GM12878 (cell line): ENCODE results near the gene SNAPC2. TPM values are rescaled to one million over a fixed set of nuclear protein-coding genes. Genes with fewer than 3 reads are reported as not detected.

Experiments used
- BACH1 ChIP-seq: fragments of 450-650 bp; IDR thresholded peaks from 2 replicates; pipeline ENCODE4 v1.6.1; 2017; ENCODE audit warnings: mild to moderate bottlenecking, borderline replicate concordance
- CBX5 ChIP-seq: sonication (generic); IDR thresholded peaks from 2 replicates; pipeline ENCODE4 v1.6.1; 2016; ENCODE audit warnings: low read depth, moderate library complexity, mild to moderate bottlenecking, inconsistent platforms
- CHD2 ChIP-seq: IDR thresholded peaks from 2 replicates; pipeline ENCODE4 v1.6.1; 2011; ENCODE audit warnings: low read depth, low read length, improper control_type of control experiment, borderline replicate concordance
- HDAC6 ChIP-seq: fragments of 200-600 bp; sonication (generic); IDR thresholded peaks from one replicate; pipeline ENCODE4 v1.8.0; 2017; ENCODE audit warnings: antibody characterized with exemption; ENCODE audit not compliant: unreplicated experiment
- JUND ChIP-seq: IDR thresholded peaks from 2 replicates; pipeline ENCODE4 v1.6.1; 2012; ENCODE audit warnings: low read depth, mild to moderate bottlenecking, low read length, improper control_type of control experiment, moderate library complexity
- KAT2A ChIP-seq: conservative IDR thresholded peaks from 2 replicates; pipeline ENCODE4 v1.6.1; 2011; ENCODE audit warnings: low read depth, low read length; ENCODE audit not compliant: control insufficient read depth
- LARP7 ChIP-seq: fragments of 450-650 bp; IDR thresholded peaks from 2 replicates; pipeline ENCODE4 v1.6.1; 2017; ENCODE audit warnings: mild to moderate bottlenecking
- NBN ChIP-seq: fragments of 450-650 bp; IDR thresholded peaks from 2 replicates; pipeline ENCODE4 v1.6.1; 2016
- NFIC ChIP-seq: IDR thresholded peaks from 2 replicates; pipeline ENCODE4 v1.6.1; 2012; ENCODE audit warnings: low read depth, mild to moderate bottlenecking, inconsistent platforms, low read length, moderate library complexity
- NFXL1 ChIP-seq: fragments of 450-650 bp; IDR thresholded peaks from 2 replicates; pipeline ENCODE4 v1.6.1; 2017; ENCODE audit warnings: antibody characterized with exemption, mild to moderate bottlenecking, borderline replicate concordance
- NFYB ChIP-seq: IDR thresholded peaks from 2 replicates; pipeline ENCODE4 v1.6.1; 2011; ENCODE audit warnings: low read depth, mild to moderate bottlenecking, low read length, improper control_type of control experiment, moderate library complexity; ENCODE audit not compliant: insufficient read depth
- NRF1 ChIP-seq: conservative IDR thresholded peaks from 2 replicates; pipeline ENCODE4 v1.6.1; 2011; ENCODE audit warnings: mild to moderate bottlenecking, low read depth, low read length, improper control_type of control experiment
- PML ChIP-seq: IDR thresholded peaks from 2 replicates; pipeline ENCODE4 v1.6.1; 2012; ENCODE audit warnings: low read length, inconsistent platforms
- POLR2A ChIP-seq: IDR thresholded peaks from 2 replicates; pipeline ENCODE4 v1.6.1; 2011; ENCODE audit warnings: low read depth, mild to moderate bottlenecking, low read length
- RELA ChIP-seq: fragments of 450-650 bp; IDR thresholded peaks from 2 replicates; pipeline ENCODE4 v1.8.0; 2014; ENCODE audit warnings: borderline replicate concordance; ENCODE audit not compliant: partially characterized antibody
- RFX5 ChIP-seq: IDR thresholded peaks from 2 replicates; pipeline ENCODE4 v1.6.1; 2011; ENCODE audit warnings: low read depth, low read length, improper control_type of control experiment
- SMAD1 ChIP-seq: fragments of 450-650 bp; IDR thresholded peaks from 2 replicates; pipeline ENCODE4 v1.6.1; 2018; ENCODE audit warnings: mild to moderate bottlenecking, low read depth; ENCODE audit not compliant: partially characterized antibody
- SREBF1 ChIP-seq: IDR thresholded peaks from 2 replicates; pipeline ENCODE4 v1.6.1; 2012; ENCODE audit warnings: mild to moderate bottlenecking, low read length
- SUZ12 ChIP-seq: fragments of 200-600 bp; sonication (generic); IDR thresholded peaks from one replicate; pipeline ENCODE4 v1.6.1; 2018; ENCODE audit warnings: antibody characterized with exemption, mild to moderate bottlenecking; ENCODE audit not compliant: unreplicated experiment
- polyA plus RNA-seq, 11 experiments: library from polyadenylated mRNA; depleted of rRNA in 4 of 11; unstranded in 6 of 11; stranded (reverse) in 5 of 11; fragments of >200 nt; fragmentation: Nextera tagmentation in 4 of 11; fragmentation: Illumina TruSeq in 1 of 11; extraction: Ambion mirVana in 4 of 11; extraction: Trizol in 1 of 11; gene quantifications; 1 replicate in 1 of 11; 2 replicates in 10 of 11; pipeline versions ENCODE4 v1.2.1 to v1.2.3, GENCODE V29; 2011 to 2016; ENCODE audit warnings: inconsistent platforms in 2 of 11, missing spikeins in 2 of 11, low read depth in 1 of 11
- total RNA-seq, 4 experiments: library from RNA; depleted of rRNA in 3 of 4; stranded (reverse); fragments of >200 nt in 3 of 4; fragmentation: Illumina TruSeq in 1 of 4; extraction: Trizol in 1 of 4; gene quantifications; 2 replicates each; pipeline versions ENCODE4 v1.2.1 to v1.2.3, GENCODE V29; 2013 to 2021
- TF ChIP-seq, protein P1 (sequence below): fragments of 450-650 bp; IDR thresholded peaks from 2 replicates; pipeline ENCODE4 v1.6.1; 2017; ENCODE audit warnings: mild to moderate bottlenecking
- TF ChIP-seq, protein P2 (sequence below): IDR thresholded peaks from 2 replicates; pipeline ENCODE4 v1.6.1; 2012; ENCODE audit warnings: low read depth, low read length, improper control_type of control experiment
- TF ChIP-seq, protein P3 (sequence below): IDR thresholded peaks from 2 replicates; pipeline ENCODE4 v1.6.1; 2012; ENCODE audit warnings: low read depth, low read length, improper control_type of control experiment
- TF ChIP-seq, protein P4 (sequence below): fragments of 450-650 bp; IDR thresholded peaks from 2 replicates; pipeline ENCODE4 v1.6.1; 2018; ENCODE audit warnings: mild to moderate bottlenecking, low read depth, moderate library complexity; ENCODE audit not compliant: partially characterized antibody
- TF ChIP-seq, protein P5 (sequence below): fragments of 450-650 bp; IDR thresholded peaks from 2 replicates; pipeline ENCODE4 v1.6.1; 2016; ENCODE audit warnings: mild to moderate bottlenecking

Gene SNAPC2
- total and polyA plus RNA-seq, 10 of the 15 experiments (the other 5 are each of a cell fraction or from before 2014, with no cell fraction given), result 0.19 to 20.8 (median 12.6) TPM

DNA sequence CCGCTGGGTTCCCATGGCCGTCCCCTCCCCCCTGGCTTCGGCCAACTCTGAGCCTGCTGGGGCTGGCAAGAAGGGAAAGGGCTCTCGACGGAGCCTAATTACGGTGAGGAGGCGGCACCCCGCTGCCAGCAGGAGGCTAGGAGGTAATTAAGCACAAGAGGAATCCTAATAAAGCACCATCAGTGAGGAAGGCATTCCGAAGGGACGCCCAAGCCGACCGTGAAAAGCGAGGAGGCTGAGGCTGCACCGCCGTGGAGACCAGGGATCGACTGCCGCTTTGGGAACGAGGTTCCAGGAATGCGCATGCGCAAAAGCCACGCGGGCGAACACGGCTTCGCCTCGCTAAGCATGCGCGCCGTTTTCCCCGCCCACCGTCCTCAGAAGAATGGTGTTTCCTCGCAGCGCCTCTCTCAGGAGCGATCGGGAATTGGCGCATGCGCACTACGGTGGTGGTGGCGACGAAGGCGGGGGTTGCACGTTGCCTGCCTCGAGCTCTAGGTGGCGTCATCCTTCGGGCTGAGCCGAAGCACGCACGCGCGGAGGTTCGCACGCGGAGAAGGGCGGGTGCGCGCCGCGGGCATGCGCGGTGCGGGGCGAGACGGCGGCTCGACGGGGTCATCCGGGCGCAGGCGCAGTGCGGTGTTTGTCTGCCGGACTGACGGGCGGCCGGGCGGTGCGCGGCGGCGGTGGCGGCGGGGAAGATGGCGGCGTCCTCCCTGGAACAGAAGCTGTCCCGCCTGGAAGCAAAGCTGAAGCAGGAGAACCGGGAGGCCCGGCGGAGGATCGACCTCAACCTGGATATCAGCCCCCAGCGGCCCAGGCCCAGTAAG lies 16.7 kb upstream of the SNAPC2 start, which contains the start of gene MAP2K7 (continued):
- TF ChIP-seq NFXL1, result no peak
- no peak for TF ChIP-seq RFX5
- TF ChIP-seq SREBF1, result no peak
- TF ChIP-seq, protein P1, sequence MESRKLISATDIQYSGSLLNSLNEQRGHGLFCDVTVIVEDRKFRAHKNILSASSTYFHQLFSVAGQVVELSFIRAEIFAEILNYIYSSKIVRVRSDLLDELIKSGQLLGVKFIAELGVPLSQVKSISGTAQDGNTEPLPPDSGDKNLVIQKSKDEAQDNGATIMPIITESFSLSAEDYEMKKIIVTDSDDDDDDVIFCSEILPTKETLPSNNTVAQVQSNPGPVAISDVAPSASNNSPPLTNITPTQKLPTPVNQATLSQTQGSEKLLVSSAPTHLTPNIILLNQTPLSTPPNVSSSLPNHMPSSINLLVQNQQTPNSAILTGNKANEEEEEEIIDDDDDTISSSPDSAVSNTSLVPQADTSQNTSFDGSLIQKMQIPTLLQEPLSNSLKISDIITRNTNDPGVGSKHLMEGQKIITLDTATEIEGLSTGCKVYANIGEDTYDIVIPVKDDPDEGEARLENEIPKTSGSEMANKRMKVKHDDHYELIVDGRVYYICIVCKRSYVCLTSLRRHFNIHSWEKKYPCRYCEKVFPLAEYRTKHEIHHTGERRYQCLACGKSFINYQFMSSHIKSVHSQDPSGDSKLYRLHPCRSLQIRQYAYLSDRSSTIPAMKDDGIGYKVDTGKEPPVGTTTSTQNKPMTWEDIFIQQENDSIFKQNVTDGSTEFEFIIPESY, result no peak
- TF ChIP-seq RELA, result peak; percentile 61
- TF ChIP-seq LARP7, result no peak; the same call in 1 of the 2 replicates
- TF ChIP-seq, protein P2, sequence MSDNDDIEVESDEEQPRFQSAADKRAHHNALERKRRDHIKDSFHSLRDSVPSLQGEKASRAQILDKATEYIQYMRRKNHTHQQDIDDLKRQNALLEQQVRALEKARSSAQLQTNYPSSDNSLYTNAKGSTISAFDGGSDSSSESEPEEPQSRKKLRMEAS, result peak; percentile 56; the same call in 1 of the 2 replicates
- TF ChIP-seq, protein P3, sequence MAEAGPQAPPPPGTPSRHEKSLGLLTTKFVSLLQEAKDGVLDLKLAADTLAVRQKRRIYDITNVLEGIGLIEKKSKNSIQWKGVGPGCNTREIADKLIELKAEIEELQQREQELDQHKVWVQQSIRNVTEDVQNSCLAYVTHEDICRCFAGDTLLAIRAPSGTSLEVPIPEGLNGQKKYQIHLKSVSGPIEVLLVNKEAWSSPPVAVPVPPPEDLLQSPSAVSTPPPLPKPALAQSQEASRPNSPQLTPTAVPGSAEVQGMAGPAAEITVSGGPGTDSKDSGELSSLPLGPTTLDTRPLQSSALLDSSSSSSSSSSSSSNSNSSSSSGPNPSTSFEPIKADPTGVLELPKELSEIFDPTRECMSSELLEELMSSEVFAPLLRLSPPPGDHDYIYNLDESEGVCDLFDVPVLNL, result no peak
- peak; percentile 64 for TF ChIP-seq SMAD1
- 0 out of 2 replicates have a peak, but pooled peaks have one; percentile 30 for TF ChIP-seq JUND
- TF ChIP-seq BACH1, result no peak; the same call in 1 of the 2 replicates
- TF ChIP-seq NRF1, result peak; percentile 87
- peak; percentile 92 for TF ChIP-seq POLR2A
- TF ChIP-seq HDAC6, result no peak
- TF ChIP-seq NFIC, result no peak
- TF ChIP-seq, protein P4, sequence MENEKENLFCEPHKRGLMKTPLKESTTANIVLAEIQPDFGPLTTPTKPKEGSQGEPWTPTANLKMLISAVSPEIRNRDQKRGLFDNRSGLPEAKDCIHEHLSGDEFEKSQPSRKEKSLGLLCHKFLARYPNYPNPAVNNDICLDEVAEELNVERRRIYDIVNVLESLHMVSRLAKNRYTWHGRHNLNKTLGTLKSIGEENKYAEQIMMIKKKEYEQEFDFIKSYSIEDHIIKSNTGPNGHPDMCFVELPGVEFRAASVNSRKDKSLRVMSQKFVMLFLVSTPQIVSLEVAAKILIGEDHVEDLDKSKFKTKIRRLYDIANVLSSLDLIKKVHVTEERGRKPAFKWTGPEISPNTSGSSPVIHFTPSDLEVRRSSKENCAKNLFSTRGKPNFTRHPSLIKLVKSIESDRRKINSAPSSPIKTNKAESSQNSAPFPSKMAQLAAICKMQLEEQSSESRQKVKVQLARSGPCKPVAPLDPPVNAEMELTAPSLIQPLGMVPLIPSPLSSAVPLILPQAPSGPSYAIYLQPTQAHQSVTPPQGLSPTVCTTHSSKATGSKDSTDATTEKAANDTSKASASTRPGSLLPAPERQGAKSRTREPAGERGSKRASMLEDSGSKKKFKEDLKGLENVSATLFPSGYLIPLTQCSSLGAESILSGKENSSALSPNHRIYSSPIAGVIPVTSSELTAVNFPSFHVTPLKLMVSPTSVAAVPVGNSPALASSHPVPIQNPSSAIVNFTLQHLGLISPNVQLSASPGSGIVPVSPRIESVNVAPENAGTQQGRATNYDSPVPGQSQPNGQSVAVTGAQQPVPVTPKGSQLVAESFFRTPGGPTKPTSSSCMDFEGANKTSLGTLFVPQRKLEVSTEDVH, result no peak
- no peak for TF ChIP-seq KAT2A
- no peak for TF ChIP-seq SUZ12
- TF ChIP-seq NFYB, result no peak
- no peak for TF ChIP-seq CBX5
- TF ChIP-seq CHD2, result peak; percentile 11; the same call in 1 of the 2 replicates
- TF ChIP-seq NBN, result peak; percentile 61; the same call in 1 of the 2 replicates
- TF ChIP-seq, protein P5, sequence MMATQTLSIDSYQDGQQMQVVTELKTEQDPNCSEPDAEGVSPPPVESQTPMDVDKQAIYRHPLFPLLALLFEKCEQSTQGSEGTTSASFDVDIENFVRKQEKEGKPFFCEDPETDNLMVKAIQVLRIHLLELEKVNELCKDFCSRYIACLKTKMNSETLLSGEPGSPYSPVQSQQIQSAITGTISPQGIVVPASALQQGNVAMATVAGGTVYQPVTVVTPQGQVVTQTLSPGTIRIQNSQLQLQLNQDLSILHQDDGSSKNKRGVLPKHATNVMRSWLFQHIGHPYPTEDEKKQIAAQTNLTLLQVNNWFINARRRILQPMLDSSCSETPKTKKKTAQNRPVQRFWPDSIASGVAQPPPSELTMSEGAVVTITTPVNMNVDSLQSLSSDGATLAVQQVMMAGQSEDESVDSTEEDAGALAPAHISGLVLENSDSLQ, result peak; percentile 62
- TF ChIP-seq PML, result peak; percentile 51; the same call in 1 of the 2 replicates
